ENCODE results near the gene TSPAN4.

DNA sequence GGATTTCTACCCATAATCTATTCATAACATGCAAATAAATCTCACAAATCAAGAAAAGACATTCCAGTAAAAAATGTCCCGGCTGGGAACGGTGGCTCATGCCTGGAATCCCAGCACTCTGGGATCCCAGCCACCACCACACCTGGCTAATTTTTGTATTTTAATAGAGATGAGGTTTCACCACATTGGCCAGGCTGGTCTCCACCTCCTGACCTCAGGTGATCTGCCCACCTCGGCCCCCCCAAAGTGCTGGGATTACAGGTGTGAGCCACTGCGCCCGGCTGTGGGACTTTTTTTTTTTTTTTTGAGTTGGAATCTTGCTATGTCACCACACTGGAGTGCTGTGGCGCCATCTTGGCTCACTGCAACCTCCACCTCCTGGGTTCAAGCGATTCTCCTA, 63.3 kb downstream of the TSPAN4 start:
- TF ChIP-seq, protein P1, sequence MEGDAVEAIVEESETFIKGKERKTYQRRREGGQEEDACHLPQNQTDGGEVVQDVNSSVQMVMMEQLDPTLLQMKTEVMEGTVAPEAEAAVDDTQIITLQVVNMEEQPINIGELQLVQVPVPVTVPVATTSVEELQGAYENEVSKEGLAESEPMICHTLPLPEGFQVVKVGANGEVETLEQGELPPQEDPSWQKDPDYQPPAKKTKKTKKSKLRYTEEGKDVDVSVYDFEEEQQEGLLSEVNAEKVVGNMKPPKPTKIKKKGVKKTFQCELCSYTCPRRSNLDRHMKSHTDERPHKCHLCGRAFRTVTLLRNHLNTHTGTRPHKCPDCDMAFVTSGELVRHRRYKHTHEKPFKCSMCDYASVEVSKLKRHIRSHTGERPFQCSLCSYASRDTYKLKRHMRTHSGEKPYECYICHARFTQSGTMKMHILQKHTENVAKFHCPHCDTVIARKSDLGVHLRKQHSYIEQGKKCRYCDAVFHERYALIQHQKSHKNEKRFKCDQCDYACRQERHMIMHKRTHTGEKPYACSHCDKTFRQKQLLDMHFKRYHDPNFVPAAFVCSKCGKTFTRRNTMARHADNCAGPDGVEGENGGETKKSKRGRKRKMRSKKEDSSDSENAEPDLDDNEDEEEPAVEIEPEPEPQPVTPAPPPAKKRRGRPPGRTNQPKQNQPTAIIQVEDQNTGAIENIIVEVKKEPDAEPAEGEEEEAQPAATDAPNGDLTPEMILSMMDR (IDR thresholded peaks at IDR 0.05; ENCODE audit: borderline replicate concordance, extremely low read depth, low read length, poor library complexity, severe bottlenecking): no peak
- no peak for TF ChIP-seq EZH2 (IDR thresholded peaks at IDR 0.05; ENCODE audit: borderline replicate concordance, low read depth, low read length, severe bottlenecking)

Data from DND-41 (cell line).